Middle frontal gyrus (tissue), 1 donor: ENCODE results near the gene DSCAM.
A peak's percentile ranks its signal among the peaks of the same experiment; 100 is the strongest.
"Not testable (repeated sequence)": the region's sequence is repeated elsewhere in the genome, so short reads cannot be mapped to it uniquely, and the experiment has no call there.

Experiments used
- DNase-seq: peaks from one replicate; pipeline ENCODE4 v3.0.0-alpha.2; 2015; ENCODE audit warnings: low spot score; ENCODE audit errors: extremely low spot score

The DSCAM gene

GRCh38 chr21:40056031-40056430 is 790.9 kb downstream of the DSCAM start:
- no peak for DNase-seq

GRCh38 chr21:40054403-40054802 is 792.6 kb downstream of the DSCAM start:
- DNase-seq = no peak

- DNase-seq = peak; percentile 55
Measured at GRCh38 chr21:40053007-40053406, 794.0 kb downstream of the DSCAM start.

- no peak for DNase-seq
Measured at GRCh38 chr21:40052276-40052675, 794.7 kb downstream of the DSCAM start.

GRCh38 chr21:40051801-40052200 is 795.2 kb downstream of the DSCAM start:
- no peak for DNase-seq

GRCh38 chr21:40049931-40050290 is 797.0 kb downstream of the DSCAM start:
- no peak for DNase-seq

- DNase-seq = no peak
Measured at GRCh38 chr21:40049031-40049930, 797.7 kb downstream of the DSCAM start.

GRCh38 chr21:40047993-40048730 is 798.8 kb downstream of the DSCAM start:
- no peak for DNase-seq

- DNase-seq = no peak
Measured at GRCh38 chr21:40047211-40047610, 799.7 kb downstream of the DSCAM start.

GRCh38 chr21:40043866-40044265 is 803.1 kb downstream of the DSCAM start:
- DNase-seq = no peak

- DNase-seq = no peak
Measured at GRCh38 chr21:40043423-40043822, 803.5 kb downstream of the DSCAM start.

GRCh38 chr21:40041446-40041845 is 805.5 kb downstream of the DSCAM start:
- DNase-seq = no peak

- DNase-seq = not testable (repeated sequence)
Measured at GRCh38 chr21:40033156-40033782, 813.7 kb downstream of the DSCAM start.

GRCh38 chr21:40029888-40030287 is 817.1 kb downstream of the DSCAM start:
- DNase-seq = no peak

GRCh38 chr21:40028393-40028792 is 818.6 kb downstream of the DSCAM start:
- not testable (repeated sequence) for DNase-seq

- no peak for DNase-seq
Measured at GRCh38 chr21:40021558-40022351, 825.2 kb downstream of the DSCAM start.

GRCh38 chr21:40020651-40021050 is 826.3 kb downstream of the DSCAM start:
- no peak for DNase-seq

GRCh38 chr21:40018871-40019475 is 828.0 kb downstream of the DSCAM start:
- no peak for DNase-seq

- DNase-seq = no peak
Measured at GRCh38 chr21:40016667-40017066, 830.3 kb downstream of the DSCAM start.

GRCh38 chr21:40016234-40016633 is 830.7 kb downstream of the DSCAM start:
- DNase-seq = no peak

- DNase-seq = no peak
Measured at GRCh38 chr21:40015818-40016217, 831.1 kb downstream of the DSCAM start.
